ENCODE results near the gene BMAL1.

GRCh38 chr11:13354335-13354734 is 76.7 kb downstream of the BMAL1 start:
- no peak for TF ChIP-seq SP1 (CRISPR knock-in tag; conservative IDR thresholded peaks at IDR 0.05)
- TF ChIP-seq, protein P1, sequence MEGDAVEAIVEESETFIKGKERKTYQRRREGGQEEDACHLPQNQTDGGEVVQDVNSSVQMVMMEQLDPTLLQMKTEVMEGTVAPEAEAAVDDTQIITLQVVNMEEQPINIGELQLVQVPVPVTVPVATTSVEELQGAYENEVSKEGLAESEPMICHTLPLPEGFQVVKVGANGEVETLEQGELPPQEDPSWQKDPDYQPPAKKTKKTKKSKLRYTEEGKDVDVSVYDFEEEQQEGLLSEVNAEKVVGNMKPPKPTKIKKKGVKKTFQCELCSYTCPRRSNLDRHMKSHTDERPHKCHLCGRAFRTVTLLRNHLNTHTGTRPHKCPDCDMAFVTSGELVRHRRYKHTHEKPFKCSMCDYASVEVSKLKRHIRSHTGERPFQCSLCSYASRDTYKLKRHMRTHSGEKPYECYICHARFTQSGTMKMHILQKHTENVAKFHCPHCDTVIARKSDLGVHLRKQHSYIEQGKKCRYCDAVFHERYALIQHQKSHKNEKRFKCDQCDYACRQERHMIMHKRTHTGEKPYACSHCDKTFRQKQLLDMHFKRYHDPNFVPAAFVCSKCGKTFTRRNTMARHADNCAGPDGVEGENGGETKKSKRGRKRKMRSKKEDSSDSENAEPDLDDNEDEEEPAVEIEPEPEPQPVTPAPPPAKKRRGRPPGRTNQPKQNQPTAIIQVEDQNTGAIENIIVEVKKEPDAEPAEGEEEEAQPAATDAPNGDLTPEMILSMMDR (IDR thresholded peaks at IDR 0.05), result peak; percentile 27

Data from WTC11 (cell line).